HG03175 (cell line): ENCODE data around the gene FANCD2.
"Not testable (repeated sequence)": the region's sequence is repeated elsewhere in the genome, so short reads cannot be mapped to it uniquely, and the experiment has no call there.

ENCODE experiments used
- ATAC-seq: cut with Tn5 transposase; IDR thresholded peaks from one replicate; pipeline ENCODE4 v1.9.1; 2021; ENCODE audit warnings: mild to moderate bottlenecking, moderate library complexity; ENCODE audit not compliant: unreplicated experiment

The FANCD2 gene

DNA sequence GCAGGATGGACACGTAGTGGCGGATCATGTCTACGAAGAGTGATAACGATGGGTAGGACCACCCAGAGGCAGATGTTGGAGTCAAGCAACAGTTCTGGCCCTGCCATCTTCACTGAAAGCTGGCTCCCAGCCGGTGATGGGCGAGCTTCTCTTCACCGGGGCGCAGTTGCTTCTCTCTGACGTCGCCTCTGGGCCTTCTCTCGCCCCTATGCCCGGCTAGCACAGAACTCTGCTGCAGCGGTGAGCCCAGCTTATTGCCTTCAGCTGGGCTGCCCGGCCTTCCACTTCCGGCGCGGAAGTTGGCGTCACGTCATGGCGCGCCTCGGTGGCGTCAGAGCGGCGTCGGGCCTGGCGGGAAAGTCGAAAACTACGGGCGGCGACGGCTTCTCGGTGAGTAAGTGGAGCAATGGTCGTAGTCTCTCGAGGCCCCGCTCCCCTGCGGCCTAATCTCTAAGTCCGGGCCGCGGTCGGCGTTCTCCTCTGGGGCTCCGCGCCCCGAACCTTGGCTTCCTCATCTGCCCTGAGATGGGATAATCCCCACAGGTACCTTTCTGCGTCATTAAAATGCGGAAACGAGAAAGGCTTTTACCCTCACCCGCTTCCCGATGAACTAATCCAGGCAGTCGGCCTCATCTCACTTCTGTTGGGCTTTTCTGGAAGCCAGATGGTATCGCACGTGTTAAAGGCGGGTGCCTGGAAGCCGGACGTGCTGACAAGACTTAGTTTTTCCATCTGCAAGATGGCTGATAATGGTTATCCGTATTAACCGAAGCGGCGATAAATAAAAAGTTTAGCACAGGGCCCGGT is at the start of gene FANCD2:
Gene FANCD2 (plus strand): TSS at position 354 of the 807 bp plus-strand sequence. CDS start 2,221 bp downstream, outside the sequence.
- ATAC-seq, result peak; percentile 93

GRCh38 chr3:9976721-9977709 is 49.2 kb upstream of the FANCD2 start:
- ATAC-seq, result no peak

GRCh38 chr3:9978710-9979305 is 47.4 kb upstream of the FANCD2 start:
- ATAC-seq, result no peak

DNA sequence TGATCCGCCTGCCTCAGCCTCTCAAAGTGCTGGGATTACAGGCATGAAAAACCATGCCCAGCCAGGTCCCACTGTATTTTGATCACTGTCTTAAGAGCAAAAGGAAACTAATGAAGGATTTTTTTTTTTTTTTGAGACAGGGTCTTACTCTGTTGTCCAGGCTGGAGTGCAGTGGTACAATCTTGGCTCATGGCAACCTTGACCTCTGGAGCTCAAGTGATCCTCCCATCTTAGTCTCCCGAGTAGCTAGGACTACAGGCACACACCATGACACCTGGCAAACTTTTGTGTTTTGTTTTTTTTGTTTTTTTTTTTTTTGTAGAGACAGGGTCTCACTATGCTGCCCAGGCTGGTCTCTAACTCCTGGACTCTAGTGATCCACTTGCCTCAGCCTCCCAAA is 46.0 kb upstream of the FANCD2 start:
- no peak for ATAC-seq

GRCh38 chr3:9986230-9986725 is 40.0 kb upstream of the FANCD2 start:
- peak; percentile 32 for ATAC-seq

GRCh38 chr3:9994086-9994844 is 32.0 kb upstream of the FANCD2 start:
- no peak for ATAC-seq

- ATAC-seq, result no peak
Observed at GRCh38 chr3:10000686-10001085, 25.6 kb upstream of the FANCD2 start.

DNA sequence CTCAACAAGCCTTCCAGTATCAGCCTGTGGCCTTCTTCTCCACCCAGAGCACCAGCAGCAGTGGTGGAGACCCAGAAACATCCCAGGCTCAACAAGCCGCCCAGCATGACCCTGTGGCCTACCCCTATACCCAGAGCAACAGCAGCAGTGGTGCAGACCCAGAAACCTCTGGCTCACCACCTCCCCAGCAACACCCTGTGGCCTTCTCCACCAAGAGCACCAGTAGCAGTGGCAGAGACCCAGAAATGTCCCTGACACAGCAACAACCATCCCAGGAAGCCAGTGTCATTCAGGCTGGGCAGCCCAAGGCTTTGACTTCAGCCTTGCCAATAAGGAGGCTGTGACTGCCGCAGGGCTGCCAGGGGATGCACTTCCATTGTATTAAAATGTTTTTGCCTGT is 23.3 kb upstream of the FANCD2 start:
- no peak for ATAC-seq

- no peak for ATAC-seq
Observed at GRCh38 chr3:10004506-10004905, 21.7 kb upstream of the FANCD2 start.

DNA sequence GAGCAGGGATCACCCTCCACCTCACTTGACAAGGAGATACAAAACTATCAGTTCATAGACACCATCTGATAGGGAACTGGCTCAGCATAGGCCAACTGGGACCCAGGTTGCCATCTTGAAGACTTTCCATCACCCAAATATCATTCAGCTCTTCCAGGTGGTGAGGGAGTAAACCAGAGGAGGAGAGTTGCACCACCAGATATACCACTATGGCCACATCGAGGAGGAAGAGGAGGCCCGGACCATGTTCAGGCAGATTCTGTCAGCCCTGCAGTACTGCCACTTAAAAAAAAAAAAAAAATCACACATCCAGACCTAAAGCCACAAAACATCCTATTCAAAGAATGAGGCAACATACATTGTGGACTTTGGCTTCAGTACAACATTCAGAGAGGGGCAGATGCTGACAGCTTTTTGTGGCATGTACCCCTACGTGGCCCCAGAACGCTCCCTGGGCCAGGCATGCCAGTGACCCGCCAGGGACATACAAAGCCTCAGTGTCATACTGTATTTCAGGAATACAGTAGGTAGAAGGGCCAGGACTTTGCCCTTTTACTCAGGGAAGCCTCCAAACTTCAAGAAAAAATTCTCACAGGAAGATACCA is 21.2 kb upstream of the FANCD2 start:
- no peak for ATAC-seq

DNA sequence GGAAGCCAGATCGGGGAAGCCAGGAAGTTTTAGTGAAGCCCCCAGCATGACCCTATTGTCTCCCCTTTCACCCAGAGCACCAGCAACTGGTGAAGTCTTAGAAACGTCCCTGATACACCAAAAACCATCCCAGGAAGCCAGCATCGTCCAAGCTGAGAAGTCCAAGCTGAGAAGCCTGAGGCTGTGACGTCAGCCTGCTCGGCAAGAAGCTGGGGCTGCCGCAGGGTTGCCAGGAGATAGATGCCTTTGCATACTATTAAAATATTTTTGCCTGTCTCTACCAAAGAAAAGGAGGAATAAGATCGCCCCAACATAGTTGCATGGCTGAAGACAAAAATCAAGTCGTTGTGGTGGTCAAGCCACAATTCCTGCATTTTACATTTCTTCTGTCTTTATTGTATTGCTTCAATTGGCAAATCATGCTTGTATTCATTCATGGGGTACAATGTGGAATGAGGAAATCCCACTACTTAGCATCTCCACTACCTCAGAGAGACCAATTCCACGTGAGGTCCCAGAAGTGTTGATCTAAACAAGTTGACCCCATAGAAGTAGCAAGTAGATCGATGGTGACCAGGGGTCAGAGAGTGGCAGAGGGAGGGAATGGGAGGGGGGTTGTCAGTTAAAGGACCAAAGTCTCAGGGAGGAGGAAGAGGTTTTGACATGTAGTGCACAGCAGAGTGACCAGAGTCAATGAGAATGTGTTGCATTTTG is 20.0 kb upstream of the FANCD2 start:
- no peak for ATAC-seq

- ATAC-seq, result no peak
Observed at GRCh38 chr3:10006762-10007090, 19.5 kb upstream of the FANCD2 start.

- ATAC-seq, result no peak
Observed at GRCh38 chr3:10007126-10007782, 19.0 kb upstream of the FANCD2 start.

GRCh38 chr3:10008216-10008587 is 18.0 kb upstream of the FANCD2 start:
- not testable (repeated sequence) for ATAC-seq

DNA sequence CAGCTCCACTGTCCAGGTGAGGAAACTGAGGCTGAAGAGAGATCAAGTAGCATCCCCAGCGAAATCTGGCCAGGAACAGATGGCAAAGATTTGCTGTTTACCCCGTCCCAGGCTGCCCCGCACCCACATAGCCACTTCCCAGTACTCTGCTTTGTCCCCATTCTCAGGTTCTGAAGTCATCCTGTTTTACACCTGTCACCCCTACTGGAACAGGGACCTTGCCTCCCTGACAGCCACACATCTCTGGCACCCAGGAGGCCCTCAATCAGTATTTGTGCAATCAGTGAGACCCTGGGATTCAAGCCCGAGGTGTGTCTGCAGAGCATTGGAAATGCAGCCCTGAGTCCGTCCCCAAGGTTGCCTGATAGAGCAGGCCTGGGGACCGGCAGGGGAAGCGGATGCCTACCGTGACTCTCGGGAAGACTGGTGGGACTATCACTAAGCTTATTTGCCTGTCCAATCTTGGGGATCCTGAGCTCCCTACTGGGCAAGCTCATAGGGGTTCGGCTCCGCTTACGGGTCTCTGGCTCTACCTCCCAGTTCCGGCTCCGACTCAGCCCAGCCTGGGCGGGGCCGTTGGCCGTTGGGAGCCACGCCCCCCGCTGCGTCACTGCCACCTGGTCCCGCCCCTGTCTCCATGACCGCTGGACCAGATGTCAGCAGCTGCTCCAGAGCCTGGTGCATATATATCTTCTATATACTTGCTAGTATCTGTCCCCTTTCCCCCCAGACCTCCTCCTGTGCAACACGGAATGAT is 17.5 kb upstream of the FANCD2 start:
- ATAC-seq, result peak; percentile 66

- peak; percentile 3 for ATAC-seq
Observed at GRCh38 chr3:10010421-10010877, 15.8 kb upstream of the FANCD2 start.

DNA sequence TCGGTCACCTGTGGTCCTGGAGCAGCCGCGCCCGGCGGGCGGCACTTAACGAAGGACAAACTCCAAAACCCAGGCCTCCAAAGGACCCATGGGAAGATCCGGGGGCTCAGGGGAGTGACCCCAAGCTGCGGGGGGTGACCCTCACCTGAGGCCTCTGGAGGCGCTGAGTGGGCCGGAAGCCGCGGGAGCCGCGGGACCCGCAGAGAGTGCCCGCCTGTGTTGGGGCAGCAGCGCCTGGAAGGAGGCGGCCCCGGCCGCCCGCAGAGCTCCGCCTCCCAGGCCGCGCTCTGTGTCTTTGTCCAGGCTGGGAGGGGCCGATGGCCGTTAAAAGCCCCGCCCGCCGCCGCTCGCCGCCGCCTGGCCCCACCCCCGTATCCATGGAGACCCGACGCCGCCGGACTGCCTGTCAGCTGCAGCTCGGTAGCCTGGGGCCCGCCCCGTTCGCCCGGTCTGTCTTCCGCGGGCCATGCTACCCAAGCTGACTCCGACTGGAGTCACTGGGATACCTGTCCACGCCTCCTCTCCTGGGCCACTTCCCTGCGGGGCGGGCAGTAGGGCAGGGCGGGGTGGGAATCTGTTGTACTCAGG is 15.3 kb upstream of the FANCD2 start:
- peak; percentile 89 for ATAC-seq

DNA sequence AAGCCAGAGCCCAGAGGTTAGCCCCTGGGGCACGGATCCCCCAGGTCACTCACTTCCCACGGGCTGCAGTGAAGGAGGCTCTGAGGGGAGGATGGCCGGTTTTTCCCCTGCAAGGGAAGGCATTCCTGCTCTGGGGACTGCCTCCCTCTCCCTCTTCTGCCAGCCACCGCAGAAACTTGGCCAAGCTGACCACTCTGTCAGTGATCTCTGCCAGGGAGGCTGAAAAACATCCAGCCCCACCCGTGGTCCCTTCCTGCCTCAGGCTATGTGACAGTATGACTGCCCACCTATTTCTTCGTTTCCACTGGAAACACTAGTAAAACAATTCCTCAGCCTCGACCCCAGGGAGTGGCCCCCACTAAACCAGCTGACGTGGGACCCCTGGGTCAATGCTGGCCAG is 14.6 kb upstream of the FANCD2 start:
- ATAC-seq, result no peak
